ENCODE data around the gene CTBP1.

CTBP1 gene

GRCh38 chr4:1195891-1196401, 53.0 kb downstream of the CTBP1 start:
- no peak for DNase-seq (ENCODE audit: low spot score in 2 of 2)
- no peaks in the 10 kb centered on the region for H3K27me3 ChIP-seq (ENCODE audit: low read depth)
- in situ Hi-C loops (cut with MboI; ENCODE audit: low sequenced_read_pairs): no loop called here

GRCh38 chr4:1195109-1195671, 53.7 kb downstream of the CTBP1 start:
- no peaks in the 10 kb centered on the region for H3K4me1 ChIP-seq
- no peaks in the 10 kb centered on the region for H3K27me3 ChIP-seq (ENCODE audit: low read depth)
- in situ Hi-C loops (cut with MboI; ENCODE audit: low sequenced_read_pairs): no loop called here
- no peaks in the 10 kb centered on the region for H3K9me3 ChIP-seq
- no peaks in the 10 kb centered on the region for H3K36me3 ChIP-seq (replicated peaks)
- DNase-seq (ENCODE audit: low spot score in 2 of 2): peak in 1 of 2 experiments; percentile 6
- no peak overlapping the region for H3K4me3 ChIP-seq

More at GRCh38 chr4:1195891-1196401, 53.0 kb downstream of the CTBP1 start:
- no peaks in the 10 kb centered on the region for H3K9me3 ChIP-seq
- H3K4me1 ChIP-seq: no peaks in the 10 kb centered on the region
- no peaks in the 10 kb centered on the region for H3K36me3 ChIP-seq (replicated peaks)
- H3K4me3 ChIP-seq: no peak overlapping the region

- no peak for DNase-seq (ENCODE audit: low spot score in 2 of 2)
- no peaks in the 10 kb centered on the region for H3K27me3 ChIP-seq (ENCODE audit: low read depth)
- in situ Hi-C loops (cut with MboI; ENCODE audit: low sequenced_read_pairs): no loop called here
- no peaks in the 10 kb centered on the region for H3K36me3 ChIP-seq (replicated peaks)
- no peaks in the 10 kb centered on the region for H3K4me1 ChIP-seq
- no peaks in the 10 kb centered on the region for H3K9me3 ChIP-seq
- no peak overlapping the region for H3K4me3 ChIP-seq
Observed at GRCh38 chr4:1194010-1194900, 54.7 kb downstream of the CTBP1 start.

- H3K4me3 ChIP-seq: no peak overlapping the region
- no peaks in the 10 kb centered on the region for H3K9me3 ChIP-seq
- peaks cover 2% of the 10 kb centered on the region; the same call in 1 of the 2 replicates for H3K27me3 ChIP-seq (ENCODE audit: low read depth)
- no peaks in the 10 kb centered on the region for H3K4me1 ChIP-seq
- DNase-seq (ENCODE audit: low spot score in 2 of 2): peak in 1 of 2 experiments; percentile 6
- in situ Hi-C loops (cut with MboI; ENCODE audit: low sequenced_read_pairs): no loop called here
- H3K36me3 ChIP-seq (replicated peaks): no peaks in the 10 kb centered on the region
Observed at GRCh38 chr4:1193206-1194009, 55.5 kb downstream of the CTBP1 start.

- Histone ChIP-seq H3K9me3 (no peaks in the 10 kb centered on the region), H3K4me3 (no peak overlapping the region), H3K27me3 (ENCODE audit: low read depth) (peaks cover 4% of the 10 kb centered on the region; the same call in 1 of the 2 replicates), H3K4me1 (no peaks in the 10 kb centered on the region), H3K36me3 (replicated peaks) (no peaks in the 10 kb centered on the region)
- no peak for DNase-seq (ENCODE audit: low spot score in 2 of 2)
- in situ Hi-C loops (cut with MboI; ENCODE audit: low sequenced_read_pairs): no loop called here
Observed at GRCh38 chr4:1192493-1193205, 56.3 kb downstream of the CTBP1 start.

GRCh38 chr4:1192091-1192492, 56.8 kb downstream of the CTBP1 start:
- Histone ChIP-seq H3K36me3 (replicated peaks) (no peaks in the 10 kb centered on the region), H3K27me3 (ENCODE audit: low read depth) (peaks cover 4% of the 10 kb centered on the region; the same call in 1 of the 2 replicates), H3K4me1 (no peaks in the 10 kb centered on the region), H3K4me3 (no peak overlapping the region), H3K9me3 (no peaks in the 10 kb centered on the region)
- in situ Hi-C loops (cut with MboI; ENCODE audit: low sequenced_read_pairs): no loop called here
- DNase-seq (ENCODE audit: low spot score in 2 of 2): no peak

GRCh38 chr4:1191621-1192020, 57.3 kb downstream of the CTBP1 start:
- no peaks in the 10 kb centered on the region for H3K9me3 ChIP-seq
- in situ Hi-C loops (cut with MboI; ENCODE audit: low sequenced_read_pairs): no loop called here

GRCh38 chr4:1187182-1187581, 61.7 kb downstream of the CTBP1 start:
- Histone ChIP-seq H3K4me1 (no peaks in the 10 kb centered on the region), H3K36me3 (replicated peaks) (no peaks in the 10 kb centered on the region), H3K4me3 (no peak overlapping the region), H3K27me3 (ENCODE audit: low read depth) (peaks cover 14% of the 10 kb centered on the region), H3K9me3 (no peaks in the 10 kb centered on the region)
- no peak for DNase-seq (ENCODE audit: low spot score in 2 of 2)
- in situ Hi-C loops (cut with MboI; ENCODE audit: low sequenced_read_pairs): no loop called here

More at GRCh38 chr4:1191621-1192020, 57.3 kb downstream of the CTBP1 start:
- no peaks in the 10 kb centered on the region for H3K36me3 ChIP-seq (replicated peaks)
- peaks cover 9% of the 10 kb centered on the region for H3K27me3 ChIP-seq (ENCODE audit: low read depth)
- no peak overlapping the region for H3K4me3 ChIP-seq
- DNase-seq (ENCODE audit: low spot score in 2 of 2): no peak
- H3K4me1 ChIP-seq: no peaks in the 10 kb centered on the region

GRCh38 chr4:1183985-1184773, 64.8 kb downstream of the CTBP1 start:
- in situ Hi-C loops (cut with MboI; ENCODE audit: low sequenced_read_pairs): no loop called here
- Histone ChIP-seq H3K9me3 (0 out of 2 replicates have a peak, but pooled peaks cover 2% of the 10 kb centered on the region), H3K36me3 (replicated peaks) (no peaks in the 10 kb centered on the region), H3K27me3 (ENCODE audit: low read depth) (peaks cover 14% of the 10 kb centered on the region), H3K4me3 (no peak overlapping the region), H3K4me1 (no peaks in the 10 kb centered on the region)
- no peak for DNase-seq (ENCODE audit: low spot score in 2 of 2)

GRCh38 chr4:1182313-1182712, 66.6 kb downstream of the CTBP1 start:
- Histone ChIP-seq H3K4me1 (no peaks in the 10 kb centered on the region), H3K9me3 (0 out of 2 replicates have a peak, but pooled peaks cover 2% of the 10 kb centered on the region), H3K27me3 (ENCODE audit: low read depth) (peaks cover 10% of the 10 kb centered on the region), H3K36me3 (replicated peaks) (no peaks in the 10 kb centered on the region), H3K4me3 (no peak overlapping the region)
- no peak for DNase-seq (ENCODE audit: low spot score in 2 of 2)
- in situ Hi-C loops (cut with MboI; ENCODE audit: low sequenced_read_pairs): no loop called here

GRCh38 chr4:1180663-1181062, 68.3 kb downstream of the CTBP1 start:
- Histone ChIP-seq H3K9me3 (0 out of 2 replicates have a peak, but pooled peaks cover 2% of the 10 kb centered on the region), H3K36me3 (replicated peaks) (no peaks in the 10 kb centered on the region), H3K4me3 (no peak overlapping the region), H3K4me1 (no peaks in the 10 kb centered on the region), H3K27me3 (ENCODE audit: low read depth) (peaks cover 5% of the 10 kb centered on the region)
- DNase-seq (ENCODE audit: low spot score in 2 of 2): no peak
- in situ Hi-C loops (cut with MboI; ENCODE audit: low sequenced_read_pairs): no loop called here

GRCh38 chr4:1179976-1180375, 69.0 kb downstream of the CTBP1 start:
- in situ Hi-C loops (cut with MboI; ENCODE audit: low sequenced_read_pairs): no loop called here
- no peaks in the 10 kb centered on the region for H3K36me3 ChIP-seq (replicated peaks)
- 0 out of 2 replicates have a peak, but pooled peaks cover 2% of the 10 kb centered on the region for H3K9me3 ChIP-seq
- H3K4me3 ChIP-seq: no peak overlapping the region
- no peak for DNase-seq (ENCODE audit: low spot score in 2 of 2)
- H3K27me3 ChIP-seq (ENCODE audit: low read depth): peaks cover 5% of the 10 kb centered on the region
- no peaks in the 10 kb centered on the region for H3K4me1 ChIP-seq

Data from HAP-1 (cell line).